ENCODE measurements around the gene HES5. TPM values are rescaled to one million over a fixed set of nuclear protein-coding genes. Genes with fewer than 3 reads are reported as not detected.

Gene HES5
- polyA plus RNA-seq, 3 donors: not detected

DNA sequence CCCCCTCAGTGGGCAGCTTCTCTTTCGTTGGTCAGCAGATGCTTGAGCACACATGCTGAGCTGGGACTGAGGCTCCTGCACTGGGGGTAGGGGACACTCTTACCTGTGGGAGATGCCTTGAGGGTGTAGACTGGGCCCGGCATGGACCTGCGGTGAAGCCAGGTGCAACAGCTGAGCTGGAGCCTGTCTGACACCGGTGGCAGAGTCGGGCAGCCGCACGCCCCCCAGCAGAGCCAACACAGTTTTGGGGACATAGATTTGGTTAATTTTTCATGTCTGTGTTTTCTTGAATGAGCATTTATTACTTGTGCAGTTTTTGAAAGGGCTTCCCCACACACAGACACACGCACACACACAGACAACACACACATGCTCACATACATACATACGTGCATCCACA, 5.9 kb upstream of the HES5 start:
- Histone ChIP-seq H3K9me3 (replicated peaks in 1 of 2; ENCODE audit: control insufficient read depth in 1 of 2, insufficient read depth in 1 of 2, low read length in 2 of 2) (no peaks in the 10 kb centered on the region), H3K4me1 (ENCODE audit: control insufficient read depth in 1 of 2, insufficient read depth in 2 of 2, low read length in 2 of 2) (no peaks in the 10 kb centered on the region), H2AFZ (ENCODE audit: insufficient read depth, low read depth, low read length, poor library complexity, severe bottlenecking) (no peak overlapping the region), H4K20me1 (ENCODE audit: insufficient read depth, low read length) (no peaks in the 10 kb centered on the region), H3K4me3 (replicated peaks in 1 of 3; ENCODE audit: low read depth in 2 of 3, low read length in 3 of 3) (no peak overlapping the region), H3K27me3 (ENCODE audit: control insufficient read depth in 2 of 2, insufficient read depth in 2 of 2, low read length in 2 of 2) (peaks cover 10 to 42% of the 10 kb centered on the region in 2 donors), H3K36me3 (replicated peaks in 1 of 2; ENCODE audit: control insufficient read depth in 1 of 2, insufficient read depth in 2 of 2, low read length in 2 of 2) (no peaks in the 10 kb centered on the region), H3K27ac (ENCODE audit: low read depth in 1 of 2, low read length in 2 of 2) (no peak overlapping the region), H3K79me2 (ENCODE audit: insufficient read depth, low read length) (no peaks in the 10 kb centered on the region), H3K9ac (ENCODE audit: insufficient read depth, low read length, poor library complexity, severe bottlenecking) (no peak overlapping the region), H3K4me2 (replicated peaks; ENCODE audit: extremely low read depth, low read length, poor library complexity, severe bottlenecking) (no peak overlapping the region)
- Mint-ChIP-seq H3K27ac (no peak overlapping the region), H3K27me3 (ENCODE audit: low read depth in 3 of 3) (peaks cover 26 to 74% (median 42%) of the 10 kb centered on the region in 3 donors), H3K9me3 (no peaks in the 10 kb centered on the region), H3K4me3 (no peak overlapping the region), H3K36me3 (no peaks in the 10 kb centered on the region), H3K4me1 (no peaks in the 10 kb centered on the region)
- TF ChIP-seq, protein P1, sequence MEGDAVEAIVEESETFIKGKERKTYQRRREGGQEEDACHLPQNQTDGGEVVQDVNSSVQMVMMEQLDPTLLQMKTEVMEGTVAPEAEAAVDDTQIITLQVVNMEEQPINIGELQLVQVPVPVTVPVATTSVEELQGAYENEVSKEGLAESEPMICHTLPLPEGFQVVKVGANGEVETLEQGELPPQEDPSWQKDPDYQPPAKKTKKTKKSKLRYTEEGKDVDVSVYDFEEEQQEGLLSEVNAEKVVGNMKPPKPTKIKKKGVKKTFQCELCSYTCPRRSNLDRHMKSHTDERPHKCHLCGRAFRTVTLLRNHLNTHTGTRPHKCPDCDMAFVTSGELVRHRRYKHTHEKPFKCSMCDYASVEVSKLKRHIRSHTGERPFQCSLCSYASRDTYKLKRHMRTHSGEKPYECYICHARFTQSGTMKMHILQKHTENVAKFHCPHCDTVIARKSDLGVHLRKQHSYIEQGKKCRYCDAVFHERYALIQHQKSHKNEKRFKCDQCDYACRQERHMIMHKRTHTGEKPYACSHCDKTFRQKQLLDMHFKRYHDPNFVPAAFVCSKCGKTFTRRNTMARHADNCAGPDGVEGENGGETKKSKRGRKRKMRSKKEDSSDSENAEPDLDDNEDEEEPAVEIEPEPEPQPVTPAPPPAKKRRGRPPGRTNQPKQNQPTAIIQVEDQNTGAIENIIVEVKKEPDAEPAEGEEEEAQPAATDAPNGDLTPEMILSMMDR (IDR thresholded peaks at IDR 0.05): no peak
- intact Hi-C loops (cut with micrococcal nuclease): no loop called here
- WGBS (ENCODE audit: insufficient coverage): 92% methylated on average over 4 of the region's 9 CpGs
- DNase-seq: no peak

DNA sequence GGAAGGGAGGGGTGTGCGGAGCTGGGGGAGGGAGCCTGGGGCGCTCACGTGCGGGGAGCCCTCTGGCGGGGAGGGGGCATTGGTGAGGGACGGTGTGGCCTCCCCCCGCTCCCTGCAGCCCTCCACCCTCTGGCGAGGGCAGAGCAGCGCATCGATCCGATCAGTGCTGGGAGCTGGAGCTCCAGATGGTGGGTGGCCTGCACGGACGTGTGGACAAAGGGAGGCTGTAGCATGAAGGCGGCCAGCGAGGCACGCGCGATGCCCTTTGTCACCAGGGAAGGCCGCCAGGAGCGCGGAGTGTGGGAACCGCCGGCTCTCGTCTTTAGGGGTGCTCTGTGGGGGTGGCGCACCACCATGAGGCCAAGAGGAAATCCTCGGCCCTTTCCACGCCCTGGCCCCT, 5.4 kb upstream of the HES5 start:
- intact Hi-C loops (cut with micrococcal nuclease): no loop called here
- WGBS (ENCODE audit: insufficient coverage): 80% methylated on average over 19 of the region's 27 CpGs
- Mint-ChIP-seq H3K4me3 (no peak overlapping the region), H3K9me3 (peaks cover 0 to 3% (median 0%) of the 10 kb centered on the region in 7 donors), H3K36me3 (no peaks in the 10 kb centered on the region), H3K4me1 (no peaks in the 10 kb centered on the region), H3K27me3 (ENCODE audit: low read depth in 3 of 3) (peaks cover 28 to 76% (median 46%) of the 10 kb centered on the region in 3 donors), H3K27ac (no peak overlapping the region)
- H3K79me2 ChIP-seq (ENCODE audit: insufficient read depth, low read length): no peaks in the 10 kb centered on the region
- H3K27ac ChIP-seq (ENCODE audit: low read depth in 1 of 2, low read length in 2 of 2): no peak overlapping the region
- no peak overlapping the region for H3K9ac ChIP-seq (ENCODE audit: insufficient read depth, low read length, poor library complexity, severe bottlenecking)
- DNase-seq: no peak
- H3K9me3 ChIP-seq (replicated peaks in 1 of 2; ENCODE audit: control insufficient read depth in 1 of 2, insufficient read depth in 1 of 2, low read length in 2 of 2): no peaks in the 10 kb centered on the region
- H2AFZ ChIP-seq (ENCODE audit: insufficient read depth, low read depth, low read length, poor library complexity, severe bottlenecking): no peak overlapping the region
- peaks cover 15 to 46% of the 10 kb centered on the region in 2 donors for H3K27me3 ChIP-seq (ENCODE audit: control insufficient read depth in 2 of 2, insufficient read depth in 2 of 2, low read length in 2 of 2)
- H4K20me1 ChIP-seq (ENCODE audit: insufficient read depth, low read length): no peaks in the 10 kb centered on the region
- no peak overlapping the region for H3K4me2 ChIP-seq (replicated peaks; ENCODE audit: extremely low read depth, low read length, poor library complexity, severe bottlenecking)
- no peaks in the 10 kb centered on the region for H3K4me1 ChIP-seq (ENCODE audit: control insufficient read depth in 1 of 2, insufficient read depth in 2 of 2, low read length in 2 of 2)
- TF ChIP-seq, protein P1 (IDR thresholded peaks at IDR 0.05): no peak
- no peak overlapping the region for H3K4me3 ChIP-seq (replicated peaks in 1 of 3; ENCODE audit: low read depth in 2 of 3, low read length in 3 of 3)
- no peaks in the 10 kb centered on the region for H3K36me3 ChIP-seq (replicated peaks in 1 of 2; ENCODE audit: control insufficient read depth in 1 of 2, insufficient read depth in 2 of 2, low read length in 2 of 2)
